SIG-M5 treated with dmso at 0.1 percent for 504 hours (cell line): ENCODE measurements around the gene LRRC25.

ENCODE experiments used
- DNase-seq: peaks from one replicate; lab custom pipeline; 2025; ENCODE audit not compliant: unreplicated experiment; lab: John Stamatoyannopoulos, UW

The LRRC25 gene

GRCh38 chr19:18435842-18436670, 38.6 kb upstream of the LRRC25 start:
- DNase-seq: no peak

- no peak for DNase-seq
Observed at GRCh38 chr19:18435178-18435841, 37.9 kb upstream of the LRRC25 start.

- no peak for DNase-seq
Observed at GRCh38 chr19:18434411-18435175, 37.2 kb upstream of the LRRC25 start.

- no peak for DNase-seq
Observed at GRCh38 chr19:18433735-18434398, 36.4 kb upstream of the LRRC25 start.

GRCh38 chr19:18433015-18433691, 35.7 kb upstream of the LRRC25 start:
- no peak for DNase-seq

- DNase-seq: no peak
Observed at GRCh38 chr19:18432275-18433014, 35.0 kb upstream of the LRRC25 start.

GRCh38 chr19:18431351-18432197, 34.2 kb upstream of the LRRC25 start:
- DNase-seq: no peak

- no peak for DNase-seq
Observed at GRCh38 chr19:18430417-18431144, 33.2 kb upstream of the LRRC25 start.

GRCh38 chr19:18429717-18430416, 32.4 kb upstream of the LRRC25 start:
- no peak for DNase-seq

GRCh38 chr19:18428787-18429674, 31.6 kb upstream of the LRRC25 start:
- no peak for DNase-seq

- DNase-seq: no peak
Observed at GRCh38 chr19:18428173-18428786, 30.9 kb upstream of the LRRC25 start.

- DNase-seq: no peak
Observed at GRCh38 chr19:18427743-18428113, 30.3 kb upstream of the LRRC25 start.

GRCh38 chr19:18427080-18427742, 29.8 kb upstream of the LRRC25 start:
- DNase-seq: no peak

- no peak for DNase-seq
Observed at GRCh38 chr19:18426416-18426767, 29.0 kb upstream of the LRRC25 start.

- peak; percentile 20 for DNase-seq
Observed at GRCh38 chr19:18425515-18426415, 28.3 kb upstream of the LRRC25 start.
